Measurements from ENCODE around the gene GSG1L.

DNA sequence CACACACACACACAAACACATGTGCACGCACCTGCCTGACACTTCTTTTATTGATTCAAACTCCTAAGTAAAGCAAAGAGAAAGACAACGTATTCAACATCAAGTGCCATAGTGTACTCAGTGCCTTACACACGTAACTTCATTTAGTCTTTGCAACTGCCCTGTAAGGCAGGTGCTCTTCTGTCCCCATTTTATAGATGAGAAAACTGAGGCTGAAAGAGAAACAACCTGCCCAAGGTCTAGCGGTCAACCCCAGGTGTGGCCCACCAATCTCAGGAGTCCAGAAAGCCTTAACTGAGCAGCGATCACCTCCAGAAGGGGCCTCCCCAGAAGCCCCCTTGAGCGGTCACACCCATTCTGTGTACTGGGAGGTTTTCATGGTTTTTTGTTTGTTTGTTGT is 10.3 kb upstream of the GSG1L start:
- TF ChIP-seq, protein P1, sequence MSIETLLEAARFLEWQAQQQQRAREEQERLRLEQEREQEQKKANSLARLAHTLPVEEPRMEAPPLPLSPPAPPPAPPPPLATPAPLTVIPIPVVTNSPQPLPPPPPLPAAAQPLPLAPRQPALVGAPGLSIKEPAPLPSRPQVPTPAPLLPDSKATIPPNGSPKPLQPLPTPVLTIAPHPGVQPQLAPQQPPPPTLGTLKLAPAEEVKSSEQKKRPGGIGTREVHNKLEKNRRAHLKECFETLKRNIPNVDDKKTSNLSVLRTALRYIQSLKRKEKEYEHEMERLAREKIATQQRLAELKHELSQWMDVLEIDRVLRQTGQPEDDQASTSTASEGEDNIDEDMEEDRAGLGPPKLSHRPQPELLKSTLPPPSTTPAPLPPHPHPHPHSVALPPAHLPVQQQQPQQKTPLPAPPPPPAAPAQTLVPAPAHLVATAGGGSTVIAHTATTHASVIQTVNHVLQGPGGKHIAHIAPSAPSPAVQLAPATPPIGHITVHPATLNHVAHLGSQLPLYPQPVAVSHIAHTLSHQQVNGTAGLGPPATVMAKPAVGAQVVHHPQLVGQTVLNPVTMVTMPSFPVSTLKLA (IDR thresholded peaks at IDR 0.05): no peak
- TF ChIP-seq ZNF614 (CRISPR knock-in tag; IDR thresholded peaks at IDR 0.05; ENCODE audit: borderline replicate concordance) (no peak), PHF8 (CRISPR knock-in tag; IDR thresholded peaks at IDR 0.05) (no peak), NR2F1 (CRISPR knock-in tag; IDR thresholded peaks at IDR 0.05) (no peak)
- TF ChIP-seq, protein P2, sequence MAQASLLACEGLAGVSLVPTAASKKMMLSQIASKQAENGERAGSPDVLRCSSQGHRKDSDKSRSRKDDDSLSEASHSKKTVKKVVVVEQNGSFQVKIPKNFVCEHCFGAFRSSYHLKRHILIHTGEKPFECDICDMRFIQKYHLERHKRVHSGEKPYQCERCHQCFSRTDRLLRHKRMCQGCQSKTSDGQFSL (CRISPR knock-in tag; IDR thresholded peaks at IDR 0.05): no peak

Measured in HepG2 (cell line).